GM12878 (cell line): Measurements from ENCODE around the gene RBM26.

Experiments used
- DPF2 ChIP-seq: fragments of 450-650 bp; IDR thresholded peaks from 2 replicates; pipeline ENCODE4 v1.6.1; 2017; ENCODE audit warnings: mild to moderate bottlenecking
- E2F4 ChIP-seq: IDR thresholded peaks from 2 replicates; pipeline ENCODE4 v1.6.1; 2012; ENCODE audit warnings: low read depth, low read length, improper control_type of control experiment
- EZH2 ChIP-seq: IDR thresholded peaks from 2 replicates; pipeline ENCODE4 v1.6.1; 2012; ENCODE audit warnings: low read depth, mild to moderate bottlenecking, control low read depth, inconsistent platforms, low read length, borderline replicate concordance; ENCODE audit not compliant: control insufficient read depth
- KAT2A ChIP-seq: conservative IDR thresholded peaks from 2 replicates; pipeline ENCODE4 v1.6.1; 2011; ENCODE audit warnings: low read depth, low read length; ENCODE audit not compliant: control insufficient read depth

GRCh38 chr13:79374578-79374977 lies 31.5 kb downstream of the RBM26 start:
- TF ChIP-seq EZH2 (no peak), DPF2 (no peak), KAT2A (no peak), E2F4 (no peak)
